HG02884 (cell line): ENCODE results near the gene EBP.
"Not testable (repeated sequence)": the region's sequence is repeated elsewhere in the genome, so short reads cannot be mapped to it uniquely, and the experiment has no call there.

ENCODE experiments used
- ATAC-seq: cut with Tn5 transposase; IDR thresholded peaks from one replicate; pipeline ENCODE4 v1.9.1; 2021; ENCODE audit warnings: mild to moderate bottlenecking, moderate library complexity; ENCODE audit not compliant: unreplicated experiment

The EBP gene

GRCh38 chrX:48492293-48492910 is 29.2 kb upstream of the EBP start:
- no peak for ATAC-seq

DNA sequence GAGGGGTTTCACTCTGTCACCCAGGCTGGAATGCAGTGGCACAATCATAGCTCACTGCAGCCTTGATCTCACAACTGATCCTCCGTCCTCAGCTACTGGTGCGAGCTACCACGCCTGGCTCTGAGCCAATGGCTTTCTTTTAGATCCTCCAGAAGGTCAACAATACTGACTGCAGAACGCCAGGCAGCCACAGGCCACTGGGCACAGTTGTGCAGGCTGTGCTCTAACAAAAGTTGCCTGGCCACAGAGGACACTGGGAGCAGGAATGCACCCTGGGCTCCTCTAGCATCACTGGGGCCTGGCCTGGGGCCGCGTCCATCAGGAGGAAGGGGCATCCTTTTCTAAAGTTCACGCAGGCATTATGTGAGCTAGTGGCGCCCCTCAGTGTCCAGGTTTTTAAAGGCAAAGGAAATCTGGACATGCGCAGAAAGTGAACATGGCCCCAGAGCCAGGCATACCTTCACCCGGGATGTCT is 27.7 kb upstream of the EBP start:
- ATAC-seq: no peak

DNA sequence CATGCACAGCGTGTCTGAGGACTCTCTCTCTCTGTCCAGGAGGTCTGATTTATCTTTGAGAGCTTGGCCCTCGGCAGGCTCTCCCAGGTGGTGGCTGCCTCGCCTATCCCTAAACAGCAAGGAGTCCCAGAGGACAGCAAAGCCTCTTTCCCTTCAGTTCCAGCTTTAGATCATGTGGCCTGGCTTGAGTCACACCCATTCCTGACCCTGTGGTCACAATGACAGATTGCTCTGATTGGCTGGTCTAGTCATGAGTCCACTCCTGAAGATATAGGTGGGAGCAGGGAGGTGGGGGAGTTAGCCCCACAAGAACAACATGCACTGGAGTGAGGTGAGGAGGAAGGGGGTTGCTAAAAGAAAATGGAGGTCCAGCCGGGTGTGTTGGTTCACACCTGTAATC is 24.9 kb upstream of the EBP start:
- no peak for ATAC-seq

GRCh38 chrX:48497871-48498270 is 23.7 kb upstream of the EBP start:
- no peak for ATAC-seq

DNA sequence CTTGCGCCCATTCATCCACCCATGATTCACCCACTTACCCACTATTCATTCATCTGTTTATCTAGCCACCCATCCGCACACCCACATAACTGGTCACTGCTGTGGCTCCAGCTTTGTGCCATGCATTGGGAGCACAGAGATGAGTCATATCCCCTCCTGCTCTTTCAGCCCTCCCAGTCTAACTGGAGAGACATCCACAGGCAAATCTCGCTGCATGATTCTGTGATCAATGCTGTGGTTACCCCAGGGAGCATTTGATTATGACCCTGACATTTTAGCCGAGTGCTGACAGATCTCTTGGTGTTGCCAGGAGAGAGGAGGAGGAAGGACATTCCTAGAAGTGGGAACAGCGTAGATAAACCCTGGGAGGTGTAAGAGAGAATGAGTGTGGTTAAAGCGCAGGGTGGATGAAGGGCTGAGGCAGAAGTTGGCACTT is 23.2 kb upstream of the EBP start:
- no peak for ATAC-seq

GRCh38 chrX:48504261-48504660 is 17.3 kb upstream of the EBP start:
- ATAC-seq: no peak

DNA sequence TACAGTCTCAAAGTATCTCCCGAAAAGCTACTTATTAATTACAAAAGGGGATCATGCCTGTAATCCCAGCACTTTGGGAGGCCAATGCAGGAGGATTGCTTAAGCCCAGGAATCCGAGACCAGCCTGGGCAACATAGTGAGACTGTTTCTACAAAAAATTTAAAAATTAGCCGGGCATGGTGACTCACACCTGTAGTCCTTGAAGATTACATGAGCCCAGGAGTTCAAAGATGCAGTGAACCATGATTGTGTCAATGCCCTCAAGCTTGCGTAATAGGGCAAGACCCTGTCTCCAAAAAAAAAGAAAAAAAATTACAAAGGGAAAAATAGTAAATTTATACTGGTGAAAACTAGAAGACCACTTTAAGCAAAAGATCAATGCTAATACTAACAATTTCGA is 16.1 kb upstream of the EBP start:
- ATAC-seq: no peak

DNA sequence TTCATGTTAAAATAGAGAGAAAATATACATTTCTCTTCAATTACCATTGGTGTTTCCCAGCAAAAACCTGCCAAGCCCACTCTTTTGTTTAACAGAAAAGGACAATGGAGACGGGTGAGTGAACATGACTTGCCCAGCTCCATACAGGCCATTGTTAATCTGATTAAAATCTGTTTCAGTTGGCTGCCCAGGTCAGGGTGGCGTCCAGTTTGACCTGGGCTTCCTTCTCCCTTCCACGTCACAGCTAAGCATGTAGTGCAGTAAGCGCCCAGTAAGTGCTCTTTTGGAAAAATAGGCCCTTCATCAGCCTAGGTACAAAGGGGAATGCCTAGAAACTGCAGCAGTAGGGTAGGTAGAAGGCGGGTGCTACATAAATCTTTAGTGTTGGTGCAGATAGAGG is 14.4 kb upstream of the EBP start:
- no peak for ATAC-seq

DNA sequence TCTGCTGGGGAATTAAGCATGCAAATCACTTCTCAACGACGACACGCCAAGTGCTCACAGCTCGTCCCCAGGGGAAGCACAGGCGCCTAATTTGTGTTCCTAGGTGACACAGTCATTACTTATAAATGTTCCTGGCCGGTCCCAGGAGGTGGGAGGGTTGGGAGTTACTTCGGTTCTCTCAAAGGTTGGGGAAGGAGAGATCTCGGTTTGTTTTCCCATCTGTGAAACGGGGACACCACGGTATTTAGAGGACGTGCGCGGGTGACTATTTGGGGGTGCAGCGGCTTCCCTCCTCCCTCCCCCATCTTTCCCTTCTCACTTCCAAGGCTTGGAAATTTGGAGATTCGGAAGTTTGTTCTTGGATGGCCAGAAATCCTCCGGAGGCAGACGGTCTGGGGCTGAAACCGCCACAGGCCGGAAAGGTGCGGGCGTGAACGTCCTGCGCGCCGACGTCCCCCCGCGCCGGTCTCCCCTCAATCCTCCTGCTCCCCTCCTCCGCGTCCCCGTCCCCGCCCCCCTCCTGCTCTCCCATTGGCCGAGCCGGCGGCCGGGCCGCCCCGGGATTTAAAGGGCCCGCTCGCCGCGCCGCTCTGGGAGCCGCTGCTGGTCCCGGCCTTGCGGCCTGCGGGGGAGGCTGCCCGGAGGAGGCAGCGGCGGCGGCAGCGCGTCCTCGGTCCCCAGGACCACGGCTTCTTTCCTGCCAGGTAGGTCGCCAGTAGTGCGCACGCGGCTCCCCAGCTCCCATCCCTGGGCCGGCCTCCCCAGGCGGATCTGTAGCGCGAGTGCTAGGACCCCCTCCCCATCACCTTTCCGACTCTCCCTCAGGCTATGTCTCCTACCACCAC is 13.0 kb upstream of the EBP start, which contains the start of gene PORCN:
PORCN (plus strand) TSS at position 593 of the 845 bp plus-strand sequence. CDS start 829 bp downstream, outside the sequence.
- peak; percentile 66 for ATAC-seq

- ATAC-seq: no peak
Measured at GRCh38 chrX:48509245-48509590, 12.4 kb upstream of the EBP start.

DNA sequence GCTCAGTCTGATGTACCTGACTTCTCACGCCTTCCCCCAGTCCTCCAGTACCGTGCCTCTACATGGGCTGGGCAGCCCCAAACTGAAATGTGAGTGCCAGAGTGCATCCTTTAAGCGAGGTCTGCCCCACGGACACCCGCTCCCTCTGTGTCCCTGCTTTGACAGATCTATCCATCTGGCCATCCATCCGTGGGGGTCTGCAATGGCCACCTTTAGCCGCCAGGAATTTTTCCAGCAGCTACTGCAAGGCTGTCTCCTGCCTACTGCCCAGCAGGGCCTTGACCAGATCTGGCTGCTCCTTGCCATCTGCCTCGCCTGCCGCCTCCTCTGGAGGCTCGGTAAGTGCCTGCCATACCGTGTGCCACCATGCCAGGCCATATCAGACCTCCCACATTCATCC is 12.0 kb upstream of the EBP start:
- ATAC-seq: no peak

GRCh38 chrX:48511560-48511959 is 10.0 kb upstream of the EBP start:
- no peak for ATAC-seq

GRCh38 chrX:48512371-48512935 is 9.2 kb upstream of the EBP start:
- ATAC-seq: no peak

DNA sequence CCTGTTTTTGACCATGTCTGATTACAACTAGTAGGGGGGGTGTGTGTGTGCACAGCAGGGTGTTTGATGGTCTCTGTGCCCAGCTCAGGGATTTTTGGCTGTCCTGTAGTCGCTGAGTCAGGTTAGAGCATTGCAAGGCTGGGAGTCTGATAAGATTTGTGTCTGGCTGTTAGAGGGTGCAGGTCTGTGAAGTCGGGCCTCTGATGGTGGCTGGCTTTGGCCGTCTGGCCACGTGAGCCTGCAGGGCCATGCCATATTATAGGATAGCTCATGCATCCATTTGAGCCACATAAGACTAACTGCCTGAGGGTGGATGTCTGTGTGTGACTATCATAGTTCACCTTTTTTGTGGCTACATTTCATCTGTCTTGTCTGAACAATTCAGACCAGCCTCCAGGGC is 7.9 kb upstream of the EBP start:
- no peak for ATAC-seq

- ATAC-seq: no peak
Measured at GRCh38 chrX:48514126-48514806, 7.3 kb upstream of the EBP start.

- no peak for ATAC-seq
Measured at GRCh38 chrX:48514868-48515460, 6.6 kb upstream of the EBP start.

DNA sequence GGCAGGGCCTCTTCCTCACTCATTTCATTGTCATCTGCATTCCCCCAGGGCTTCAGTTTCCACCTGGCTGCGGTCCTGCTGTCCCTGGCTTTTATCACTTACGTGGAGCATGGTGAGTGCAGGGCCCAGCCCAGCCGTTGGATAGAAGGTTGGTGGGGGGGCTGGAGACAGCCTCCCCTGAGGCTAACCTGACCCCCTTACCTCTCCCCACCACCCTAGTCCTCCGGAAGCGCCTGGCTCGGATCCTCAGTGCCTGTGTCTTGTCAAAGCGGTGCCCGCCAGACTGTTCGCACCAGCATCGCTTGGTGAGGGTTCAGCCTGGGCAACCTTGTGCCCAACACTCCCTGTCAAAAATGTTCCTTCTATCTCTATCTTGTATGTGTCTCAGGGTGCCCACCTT is 5.8 kb upstream of the EBP start:
- no peak for ATAC-seq

GRCh38 chrX:48516285-48516684 is 5.3 kb upstream of the EBP start:
- no peak for ATAC-seq

- ATAC-seq: no peak
Measured at GRCh38 chrX:48516987-48517386, 4.6 kb upstream of the EBP start.

- ATAC-seq: not testable (repeated sequence)
Measured at GRCh38 chrX:48519481-48519880, 2.1 kb upstream of the EBP start.

GRCh38 chrX:48520455-48520854 is 1.2 kb upstream of the EBP start:
- ATAC-seq: no peak
